OCI-LY3 (cell line): ENCODE results near the gene VAV2.

Experiments used
- CTCF ChIP-seq: fragments of 200-600, 300-600 bp; sonication (generic); IDR thresholded peaks from 2 replicates; pipeline ENCODE4 v1.5.1; 2014; ENCODE audit warnings: antibody characterized with exemption, low read length, low read depth
- EZH2phosphoT487 ChIP-seq: fragments of 200-600 bp; shearing (Covaris generic); IDR thresholded peaks from 2 replicates; pipeline ENCODE4 v1.6.1; 2018; ENCODE audit warnings: antibody characterized with exemption, mixed run types, low read depth

- no peak for TF ChIP-seq CTCF
- no peak for TF ChIP-seq EZH2phosphoT487
These were observed 2.3 kb downstream of the VAV2 start for GRCh38 chr9:133989625-133990365.
